H1 (cell line): Measurements from ENCODE around the gene SPEN. TPM values are rescaled to one million over a fixed set of nuclear protein-coding genes. Genes with fewer than 3 reads are reported as not detected.

Experiments
- CTCF ChIA-PET: fragments of 300-600 bp; sonication (Branson Sonifier 250); formaldehyde crosslinking; loops from one replicate; lab custom pipeline; 2021; ENCODE audit not compliant: partially characterized antibody; lab: Charles Lee
- POLR2A ChIA-PET: fragments of 300-600 bp; sonication (Branson Sonifier 250); formaldehyde crosslinking; loops from one replicate; lab custom pipeline; 2021; ENCODE audit warnings: inconsistent platforms; ENCODE audit not compliant: partially characterized antibody; lab: Charles Lee
- DNase-seq, 2 experiments: peaks; one replicate each; pipeline versions ENCODE4 v3.0.0 to v3.0.0-alpha.2; 2010 to 2022; ENCODE audit warnings: low spot score in 2 of 2, low read depth in 1 of 2, mixed read lengths in 1 of 2
- FAIRE-seq: peaks from 2 replicates; lab custom pipeline; 2011; peaks lifted over from hg19 to GRCh38; lab: Jason Lieb, UNC
- H2AFZ ChIP-seq: 2 replicates; pipeline ENCODE4 v1.8.1; 2012; ENCODE audit warnings: low read length, inconsistent platforms
- H2AK5ac ChIP-seq: 2 replicates; pipeline ENCODE4 v1.6.1; 2013; ENCODE audit warnings: low read depth, low read length
- H2BK120ac ChIP-seq: replicated peaks from 2 replicates; pipeline ENCODE3; 2013; ENCODE audit warnings: low read depth, low read length, inconsistent platforms
- H2BK12ac ChIP-seq: 2 replicates; pipeline ENCODE4 v1.6.1; 2013; ENCODE audit warnings: low read depth, low read length
- H2BK15ac ChIP-seq: 2 replicates; pipeline ENCODE4 v1.6.1; 2013; ENCODE audit warnings: low read length
- H2BK20ac ChIP-seq: 2 replicates; pipeline ENCODE4 v1.6.1; 2013; ENCODE audit warnings: low read length
- H2BK5ac ChIP-seq: 2 replicates; pipeline ENCODE4 v1.6.1; 2013; ENCODE audit warnings: low read depth, low read length
- H3K14ac ChIP-seq: 2 replicates; pipeline ENCODE4 v1.6.1; 2013; ENCODE audit warnings: inconsistent platforms; ENCODE audit not compliant: insufficient read length
- H3K18ac ChIP-seq: 2 replicates; pipeline ENCODE4 v1.6.1; 2013; ENCODE audit warnings: low read length; ENCODE audit errors: extremely low read depth
- H3K23ac ChIP-seq: 2 replicates; pipeline ENCODE4 v1.6.1; 2013; ENCODE audit warnings: inconsistent platforms; ENCODE audit not compliant: insufficient read length
- H3K23me2 ChIP-seq: 2 replicates; pipeline ENCODE4 v1.6.1; 2013; ENCODE audit warnings: low read depth, low read length
- H3K27ac ChIP-seq: 2 replicates; pipeline ENCODE4 v1.6.1; 2011; ENCODE audit warnings: low read depth, low read length, inconsistent platforms
- H3K27me3 ChIP-seq, 4 experiments: replicated peaks in 1 of 4; 1 replicate in 1 of 4; 2 replicates in 3 of 4; pipeline versions ENCODE4 v1.6.1 to v1.8.1; 2011 to 2013; ENCODE audit warnings: low read length in 3 of 4, mild to moderate bottlenecking in 3 of 4, inconsistent platforms in 2 of 4, mixed read lengths in 2 of 4, moderate library complexity in 1 of 4; ENCODE audit not compliant: control insufficient read depth in 3 of 4, insufficient read depth in 3 of 4; ENCODE audit errors: extremely low read depth in 1 of 4
- H3K36me3 ChIP-seq, 4 experiments: 2 replicates each; pipeline versions ENCODE4 v1.6.1 to v1.8.1; 2011 to 2013; ENCODE audit warnings: mild to moderate bottlenecking in 4 of 4, low read length in 3 of 4, moderate library complexity in 2 of 4, control low read depth in 1 of 4, inconsistent platforms in 1 of 4; ENCODE audit not compliant: insufficient read depth in 4 of 4, control insufficient read depth in 2 of 4
- H3K4ac ChIP-seq: replicated peaks from 2 replicates; pipeline ENCODE3; 2013; ENCODE audit warnings: low read length, low read depth, mixed read lengths, inconsistent platforms; ENCODE audit not compliant: insufficient read length
- H3K4me1 ChIP-seq, 4 experiments: replicated peaks in 1 of 4; 1 replicate in 1 of 4; 2 replicates in 3 of 4; pipeline versions ENCODE4 v1.6.1 to v1.8.1; 2011 to 2013; ENCODE audit warnings: low read length in 3 of 4, inconsistent platforms in 2 of 4, mixed read lengths in 1 of 4; ENCODE audit not compliant: insufficient read depth in 4 of 4, control insufficient read depth in 3 of 4
- H3K4me2 ChIP-seq, 2 experiments: 2 replicates each; pipeline versions ENCODE4 v1.6.1 to v1.8.1; 2011 to 2013; ENCODE audit warnings: low read depth in 2 of 2, low read length in 2 of 2, control low read depth in 1 of 2, inconsistent platforms in 1 of 2, mild to moderate bottlenecking in 1 of 2; ENCODE audit not compliant: insufficient read depth in 1 of 2
- H3K4me3 ChIP-seq, 4 experiments: fragments of 200-600, 300-600 bp in 1 of 4; sonication (generic), shearing (Covaris generic), sonication (Bioruptor Twin) in 1 of 4; 2 replicates each; pipeline versions ENCODE4 v1.5.1 to v1.8.1; 2011 to 2016; ENCODE audit warnings: low read length in 4 of 4, low read depth in 3 of 4, control low read depth in 2 of 4, inconsistent platforms in 2 of 4, mild to moderate bottlenecking in 2 of 4, mixed read lengths in 1 of 4, moderate library complexity in 1 of 4; ENCODE audit not compliant: insufficient read depth in 2 of 4; ENCODE audit errors: extremely low read depth in 1 of 4
- H3K56ac ChIP-seq: replicated peaks from 2 replicates; pipeline ENCODE3; 2013; ENCODE audit warnings: low read depth, mild to moderate bottlenecking, mixed read lengths, low read length, inconsistent platforms; ENCODE audit not compliant: insufficient read length
- H3K79me1 ChIP-seq: 2 replicates; pipeline ENCODE4 v1.6.1; 2013; ENCODE audit warnings: low read depth, low read length, control low read depth
- H3K79me2 ChIP-seq, 2 experiments: 2 replicates each; pipeline versions ENCODE4 v1.6.1 to v1.8.1; 2012 to 2013; ENCODE audit warnings: low read length in 2 of 2, mild to moderate bottlenecking in 2 of 2, inconsistent platforms in 1 of 2; ENCODE audit not compliant: insufficient read depth in 2 of 2, control insufficient read depth in 1 of 2
- H3K9ac ChIP-seq, 4 experiments: replicated peaks in 1 of 4; 1 replicate in 1 of 4; 2 replicates in 3 of 4; pipeline versions ENCODE4 v1.6.1 to v1.8.1; 2011 to 2013; ENCODE audit warnings: low read depth in 3 of 4, low read length in 3 of 4, control low read depth in 2 of 4, mild to moderate bottlenecking in 2 of 4, moderate library complexity in 2 of 4, inconsistent platforms in 1 of 4; ENCODE audit errors: extremely low read depth in 1 of 4
- H3K9me3 ChIP-seq, 2 experiments: 2 replicates each; pipeline versions ENCODE4 v1.6.1 to v1.8.1; 2012 to 2013; ENCODE audit warnings: mild to moderate bottlenecking in 2 of 2, moderate library complexity in 2 of 2, control low read depth in 1 of 2, inconsistent platforms in 1 of 2, low read depth in 1 of 2, low read length in 1 of 2, mixed read lengths in 1 of 2; ENCODE audit not compliant: insufficient read depth in 2 of 2
- H4K20me1 ChIP-seq, 2 experiments: replicated peaks in 1 of 2; 2 replicates each; pipeline versions ENCODE3 to v1.8.1; 2011 to 2013; ENCODE audit warnings: inconsistent platforms in 2 of 2, low read length in 2 of 2, mild to moderate bottlenecking in 1 of 2; ENCODE audit not compliant: insufficient read depth in 2 of 2, control insufficient read depth in 1 of 2
- H4K5ac ChIP-seq: 2 replicates; pipeline ENCODE4 v1.6.1; 2013; ENCODE audit warnings: low read length, low read depth, mixed read lengths, inconsistent platforms; ENCODE audit not compliant: insufficient read length
- H4K8ac ChIP-seq: 2 replicates; pipeline ENCODE4 v1.8.0; 2013; ENCODE audit warnings: mild to moderate bottlenecking, moderate library complexity, low read length, inconsistent platforms; ENCODE audit not compliant: insufficient read depth; ENCODE audit errors: extremely low read depth
- H4K91ac ChIP-seq: replicated peaks from 2 replicates; pipeline ENCODE3; 2013; ENCODE audit warnings: low read length, mixed read lengths, inconsistent platforms; ENCODE audit not compliant: insufficient read length
- BRCA1 ChIP-seq: IDR thresholded peaks from 2 replicates; pipeline ENCODE4 v1.6.1; 2012; ENCODE audit warnings: low read depth, low read length, improper control_type of control experiment
- CBX8 ChIP-seq: fragments of 300-800, 300-1000 bp; sonication (generic); IDR thresholded peaks from 2 replicates; pipeline ENCODE4 v1.7.1; 2016; ENCODE audit warnings: low read depth, low read length, borderline replicate concordance
- HDAC6 ChIP-seq: IDR thresholded peaks from one replicate; pipeline ENCODE4 v1.7.1; 2012; ENCODE audit warnings: low read depth, mild to moderate bottlenecking, inconsistent platforms, low read length, moderate library complexity
- JUND ChIP-seq: IDR thresholded peaks from 2 replicates; pipeline ENCODE4 v1.6.1; 2011; ENCODE audit warnings: mild to moderate bottlenecking, improper control_type of control experiment, low read length
- PHF8 ChIP-seq: fragments of 200-600 bp; sonication (generic); conservative IDR thresholded peaks from 2 replicates; pipeline ENCODE4 v1.7.1; 2012; ENCODE audit warnings: low read depth, mild to moderate bottlenecking, inconsistent platforms, low read length, moderate library complexity
- RBBP5 ChIP-seq: IDR thresholded peaks from 2 replicates; pipeline ENCODE4 v1.7.1; 2012; ENCODE audit warnings: low read depth, mild to moderate bottlenecking, inconsistent platforms, low read length, moderate library complexity, borderline replicate concordance
- RNF2 ChIP-seq: fragments of 200-900, 300-1000 bp; sonication (generic); IDR thresholded peaks from 2 replicates; pipeline ENCODE4 v1.7.1; 2016; ENCODE audit warnings: borderline replicate concordance, low read depth, mild to moderate bottlenecking, antibody characterized with exemption, low read length; ENCODE audit not compliant: poor library complexity, severe bottlenecking; ENCODE audit errors: missing control alignments
- RXRA ChIP-seq: IDR thresholded peaks from 2 replicates; pipeline ENCODE4 v1.6.1; 2011; ENCODE audit warnings: low read depth, mild to moderate bottlenecking, low read length, moderate library complexity; ENCODE audit not compliant: insufficient read depth
- SRF ChIP-seq: IDR thresholded peaks from 2 replicates; pipeline ENCODE4 v1.6.1; 2011; ENCODE audit warnings: mild to moderate bottlenecking, low read depth, low read length, moderate library complexity
- YY1 ChIP-seq: IDR thresholded peaks from 2 replicates; pipeline ENCODE4 v1.6.1; 2011; ENCODE audit warnings: low read depth, mild to moderate bottlenecking, low read length
- WGBS, 2 experiments: shearing (Covaris generic) in 1 of 2; methylation state at CpG; one replicate each; pipeline versions ENCODE4 v1.1.6 to v1.1.7; 2013 to 2015; ENCODE audit warnings: low lambda C conversion rate in 2 of 2, mixed read lengths in 2 of 2, inconsistent platforms in 1 of 2, low coverage in 1 of 2, missing lambda C conversion rate in 1 of 2; ENCODE audit not compliant: insufficient replicate concordance in 2 of 2, insufficient coverage in 1 of 2, insufficient read length in 1 of 2; ENCODE audit errors: extremely low coverage in 1 of 2, missing lambda C conversion rate in 1 of 2; 5-methylcytosine and 5-hydroxymethylcytosine counted together
- polyA plus RNA-seq, 7 experiments: library from polyadenylated mRNA; depleted of rRNA in 3 of 7; stranded (reverse) in 5 of 7; unstranded in 2 of 7; fragments of >200 nt in 5 of 7; fragments of 200-250 nt in 2 of 7; gene quantifications; 1 replicate in 5 of 7; 2 replicates in 1 of 7; 4 replicates in 1 of 7; pipeline versions ENCODE4 v1.2.1 to v1.2.3, GENCODE V29; 2011 to 2013; ENCODE audit warnings: missing spikeins in 2 of 7, mixed read lengths in 2 of 7
- total RNA-seq: library from RNA; stranded (reverse); fragmentation: NEBNext Ultra II Directional; extraction: Animal tissue kit (Norgen Biotek cat#: 25700); gene quantifications from 2 replicates; pipeline ENCODE4 v1.2.1, GENCODE V29; 2021

SPEN gene
- total and polyA plus RNA-seq, 2 of the 8 experiments (the other 6 are each of a cell fraction or from before 2014, with no cell fraction given) = 12.5 to 52.1 TPM

DNA sequence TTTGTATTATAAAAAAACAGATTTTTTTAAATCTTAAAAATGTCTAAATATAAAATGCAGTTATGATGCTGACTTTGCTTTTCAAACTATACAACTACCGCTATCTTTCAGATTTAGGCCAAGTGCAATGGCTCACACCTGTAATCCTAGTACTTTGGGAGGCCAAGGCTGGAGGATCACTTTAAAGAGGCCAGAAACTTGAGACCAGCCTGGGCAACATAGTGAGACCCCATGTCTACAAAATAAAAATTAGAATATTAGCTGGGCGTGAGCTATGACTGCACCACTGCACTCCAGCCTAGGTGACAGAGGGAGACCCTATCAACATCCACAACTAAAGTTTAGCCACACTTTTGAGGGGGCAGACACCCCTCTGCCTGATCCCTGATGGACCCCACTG is 108.0 kb downstream of the SPEN start:
- no peak for TF ChIP-seq CBX8
- TF ChIP-seq HDAC6 = no peak
- no peak for TF ChIP-seq JUND
- no peak for TF ChIP-seq RXRA
- TF ChIP-seq RNF2 = no peak
- no peak for TF ChIP-seq PHF8
- no peak for TF ChIP-seq YY1
- TF ChIP-seq RBBP5 = no peak
- no peak for TF ChIP-seq BRCA1
- no peak for TF ChIP-seq SRF
- TF ChIP-seq, all 59 proteins: peak for 0
- FAIRE-seq (no peak), DNase-seq (no peak)
- Histone ChIP-seq H4K20me1 (peaks cover 7 to 14% of the 10 kb centered on the region in 2 experiments), H3K27ac (no peak overlapping the region), H3K4me3 (no peak overlapping the region), H3K14ac (no peak overlapping the region), H2BK5ac (no peak overlapping the region), H4K8ac (no peak overlapping the region), H3K9ac (no peak overlapping the region), H2BK120ac (no peak overlapping the region), H3K27me3 (peaks cover 0 to 3% (median under 1%) of the 10 kb centered on the region in 4 experiments; a peak in 2 of 7 replicates), H3K4me1 (peaks cover 10 to 20% (median 15%) of the 10 kb centered on the region in 4 experiments), H2AK5ac (no peak overlapping the region), H4K91ac (no peak overlapping the region), H2AFZ (no peak overlapping the region), H3K4ac (no peak overlapping the region), H3K18ac (no peak overlapping the region), H3K23ac (no peak overlapping the region), H2BK12ac (no peak overlapping the region), H2BK20ac (no peak overlapping the region), H3K79me2 (no peaks in the 10 kb centered on the region; a peak in 1 of 4 replicates), H3K4me2 (no peak overlapping the region), H3K36me3 (no peaks in the 10 kb centered on the region), H3K9me3 (no peaks in the 10 kb centered on the region), H4K5ac (no peak overlapping the region), H3K79me1 (peaks cover 3% of the 10 kb centered on the region; the same call in 1 of the 2 replicates), H3K56ac (no peak overlapping the region), H2BK15ac (no peak overlapping the region), H3K23me2 (no peaks in the 10 kb centered on the region)
- 92% methylated on average over 2 of the region's 2 CpGs; no CpG with 5 or more reads in 1 of the 2 experiments for WGBS, 2 experiments
- ChIA-PET CTCF (interaction anchor here (0.6 to 5.8 kb wide), 5 partner anchors 11 to 468 kb away, joined by 3 to 53 read pairs (median 3); partner anchors contain the start of gene ZBTB17), POLR2A (interaction anchor here (0.6 to 1.3 kb wide), 2 partner anchors 106 to 159 kb away, joined by 3 to 4 read pairs; no protein-coding TSS in a partner anchor)
